BJ (cell line): ENCODE results near the gene MUC3A. TPM values are rescaled to one million over a fixed set of nuclear protein-coding genes. Genes with fewer than 3 reads are reported as not detected.

ENCODE experiments used
- CTCF ChIA-PET: fragments of 350-600 bp; formaldehyde crosslinking; extraction: SDS; loops from one replicate; lab custom pipeline; 2021; ENCODE audit warnings: antibody characterized with exemption, inconsistent platforms; lab: Yijun Ruan, JAX
- POLR2A ChIA-PET: fragments of 300-600 bp; sonication (Branson Sonifier 250); formaldehyde crosslinking; extraction: SDS; loops from one replicate; lab custom pipeline; 2021; ENCODE audit warnings: antibody characterized with exemption; lab: Charles Lee
- DNase-seq: peaks from one replicate; pipeline ENCODE4 v3.0.0-alpha.2; 2011; ENCODE audit warnings: low read depth
- H3K27me3 ChIP-seq: 2 replicates; pipeline ENCODE4 v1.6.0; 2011; ENCODE audit warnings: low read length; ENCODE audit not compliant: control insufficient read depth, insufficient read depth
- H3K36me3 ChIP-seq: 2 replicates; pipeline ENCODE4 v1.5.1; 2011; ENCODE audit warnings: low read length; ENCODE audit not compliant: control insufficient read depth, insufficient read depth
- H3K4me3 ChIP-seq: 2 replicates; pipeline ENCODE4 v1.5.1; 2011; ENCODE audit warnings: low read depth, mild to moderate bottlenecking, control low read depth, low read length
- polyA plus RNA-seq: library from polyadenylated mRNA; depleted of rRNA; stranded (reverse); fragments of >200 nt; gene quantifications from 2 replicates; pipeline ENCODE4 v1.2.3, GENCODE V29; 2011
- TF ChIP-seq, protein P1 (sequence below): IDR thresholded peaks from 2 replicates; pipeline ENCODE4 v1.5.1; 2011; ENCODE audit warnings: low read depth, mild to moderate bottlenecking, control low read depth, inconsistent platforms, low read length, moderate library complexity; ENCODE audit not compliant: insufficient read depth

The MUC3A gene
- polyA plus RNA-seq, 1 experiment = not detected

DNA sequence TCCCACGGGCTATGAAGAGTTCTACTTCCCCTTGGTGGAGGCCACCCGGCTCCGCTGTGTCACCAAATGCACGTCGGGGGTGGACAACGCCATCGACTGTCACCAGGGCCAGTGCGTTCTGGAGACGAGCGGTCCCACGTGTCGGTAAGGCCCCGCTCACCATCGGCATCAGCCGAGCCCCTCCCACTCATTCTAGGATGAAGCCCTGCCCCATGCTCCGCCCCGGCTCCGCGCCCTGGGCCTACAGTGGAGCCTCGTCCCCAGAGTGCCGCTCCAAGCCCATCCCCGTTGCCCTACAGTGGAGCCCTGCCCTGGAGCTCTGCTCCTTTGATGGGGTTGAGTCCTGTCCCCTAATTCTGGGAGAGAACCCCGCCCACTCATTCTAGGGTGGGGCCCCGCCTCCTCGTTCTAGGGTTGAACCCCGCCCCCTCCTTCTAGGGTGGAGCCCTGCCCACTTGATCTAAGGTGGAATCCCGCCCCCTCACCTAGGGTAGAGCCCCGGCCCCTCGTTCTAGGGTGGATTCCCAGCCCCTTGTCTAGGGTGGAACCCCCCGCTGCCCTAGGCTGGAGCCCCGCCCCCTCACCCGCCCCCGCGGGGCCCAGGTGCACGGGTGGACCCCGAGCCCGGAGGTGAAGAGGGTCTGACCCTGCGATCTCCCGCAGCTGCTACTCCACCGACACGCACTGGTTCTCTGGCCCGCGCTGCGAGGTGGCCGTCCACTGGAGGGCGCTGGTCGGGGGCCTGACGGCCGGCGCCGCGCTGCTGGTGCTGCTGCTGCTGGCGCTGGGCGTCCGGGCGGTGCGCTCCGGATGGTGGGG lies 16.6 kb downstream of the MUC3A start:
- CTCF ChIA-PET = interaction anchor here (0.6 to 1.2 kb wide), 8 partner anchors 8 to 114 kb away, joined by 3 to 4 read pairs (median 3); partner anchors contain the start of gene ACHE
- H3K36me3 ChIP-seq = no peaks in the 10 kb centered on the region
- no peak for DNase-seq
- POLR2A ChIA-PET = no interaction called here
- no peak overlapping the region for H3K4me3 ChIP-seq
- TF ChIP-seq, protein P1, sequence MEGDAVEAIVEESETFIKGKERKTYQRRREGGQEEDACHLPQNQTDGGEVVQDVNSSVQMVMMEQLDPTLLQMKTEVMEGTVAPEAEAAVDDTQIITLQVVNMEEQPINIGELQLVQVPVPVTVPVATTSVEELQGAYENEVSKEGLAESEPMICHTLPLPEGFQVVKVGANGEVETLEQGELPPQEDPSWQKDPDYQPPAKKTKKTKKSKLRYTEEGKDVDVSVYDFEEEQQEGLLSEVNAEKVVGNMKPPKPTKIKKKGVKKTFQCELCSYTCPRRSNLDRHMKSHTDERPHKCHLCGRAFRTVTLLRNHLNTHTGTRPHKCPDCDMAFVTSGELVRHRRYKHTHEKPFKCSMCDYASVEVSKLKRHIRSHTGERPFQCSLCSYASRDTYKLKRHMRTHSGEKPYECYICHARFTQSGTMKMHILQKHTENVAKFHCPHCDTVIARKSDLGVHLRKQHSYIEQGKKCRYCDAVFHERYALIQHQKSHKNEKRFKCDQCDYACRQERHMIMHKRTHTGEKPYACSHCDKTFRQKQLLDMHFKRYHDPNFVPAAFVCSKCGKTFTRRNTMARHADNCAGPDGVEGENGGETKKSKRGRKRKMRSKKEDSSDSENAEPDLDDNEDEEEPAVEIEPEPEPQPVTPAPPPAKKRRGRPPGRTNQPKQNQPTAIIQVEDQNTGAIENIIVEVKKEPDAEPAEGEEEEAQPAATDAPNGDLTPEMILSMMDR = peak; percentile 76
- peaks cover 29% of the 10 kb centered on the region for H3K27me3 ChIP-seq

DNA sequence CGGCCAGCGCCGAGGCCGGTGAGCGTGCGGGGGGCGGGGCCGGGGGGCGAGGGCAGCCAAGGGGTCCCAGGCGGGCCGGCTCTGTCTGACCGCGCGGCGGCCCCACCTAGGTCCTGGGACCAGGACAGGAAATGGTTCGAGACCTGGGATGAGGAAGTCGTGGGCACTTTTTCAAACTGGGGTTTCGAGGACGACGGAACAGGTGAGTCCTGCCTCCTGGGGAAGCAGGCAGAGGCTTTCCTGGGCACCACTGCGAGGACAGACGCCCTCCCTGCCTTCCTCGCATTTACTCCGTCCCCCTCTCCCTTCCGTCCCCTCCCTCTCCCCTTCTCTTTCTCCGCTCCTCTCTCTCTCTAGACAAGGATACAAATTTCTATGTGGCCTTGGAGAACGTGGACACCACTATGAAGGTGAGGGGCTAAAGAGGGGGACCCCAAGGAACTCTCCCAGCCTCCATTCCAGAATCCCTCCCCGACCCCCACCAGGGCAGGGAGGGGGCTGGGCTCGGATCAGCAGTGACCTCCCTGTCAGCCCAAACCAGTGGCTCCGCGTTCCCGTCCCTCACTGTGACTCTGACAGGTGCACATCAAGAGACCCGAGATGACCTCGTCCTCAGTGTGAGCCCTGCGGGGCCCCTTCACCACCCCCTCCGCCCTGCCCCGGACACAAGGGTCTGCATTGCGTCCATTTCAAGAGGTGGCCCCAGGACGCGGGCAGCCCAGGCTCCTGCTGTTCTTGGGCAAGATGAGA lies 17.4 kb downstream of the MUC3A start:
- H3K36me3 ChIP-seq = no peaks in the 10 kb centered on the region
- DNase-seq = no peak
- no peak overlapping the region for H3K4me3 ChIP-seq
- ChIA-PET POLR2A (no interaction called here), CTCF (interaction anchor here (0.7 to 1.6 kb wide), 4 partner anchors 9 to 92 kb away, joined by 3 to 4 read pairs (median 4); partner anchors contain the start of gene ACHE)
- peaks cover 32% of the 10 kb centered on the region for H3K27me3 ChIP-seq
- TF ChIP-seq, protein P1 = no peak

DNA sequence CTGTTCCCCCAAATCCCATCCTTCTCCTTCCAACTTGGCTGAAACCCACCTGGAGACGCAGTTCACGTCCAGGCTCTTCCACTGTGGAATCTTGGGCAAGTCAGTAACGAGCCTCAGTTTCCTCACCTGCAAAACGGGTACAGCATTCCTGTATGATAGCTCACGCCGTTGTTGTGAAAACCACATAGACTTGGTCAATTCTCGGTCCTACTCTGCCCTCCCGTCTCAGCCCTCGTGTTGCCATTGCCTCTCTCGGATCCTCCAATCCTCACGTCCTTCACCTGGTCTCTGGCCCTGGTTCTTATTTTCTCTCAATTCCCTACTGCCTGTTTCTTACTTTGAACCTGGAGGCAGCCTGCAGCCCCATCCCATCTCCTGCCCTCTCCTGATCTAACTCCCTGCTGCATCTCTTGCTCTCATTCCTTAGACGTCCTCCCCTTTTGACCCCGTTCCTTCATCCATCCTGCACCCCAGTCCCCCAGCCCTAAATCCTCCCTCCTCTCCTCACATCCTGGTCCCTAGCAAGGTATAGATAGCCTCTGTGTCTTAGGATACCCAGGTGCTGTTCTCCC lies 18.0 kb downstream of the MUC3A start:
- Histone ChIP-seq H3K27me3 (peaks cover 32% of the 10 kb centered on the region), H3K36me3 (no peaks in the 10 kb centered on the region), H3K4me3 (no peak overlapping the region)
- CTCF ChIA-PET = interaction anchor here (1.6 kb wide), 1 partner anchor 91 kb away, joined by 4 read pairs; no protein-coding TSS in a partner anchor
- POLR2A ChIA-PET = no interaction called here
- TF ChIP-seq, protein P1 = no peak
- no peak for DNase-seq

DNA sequence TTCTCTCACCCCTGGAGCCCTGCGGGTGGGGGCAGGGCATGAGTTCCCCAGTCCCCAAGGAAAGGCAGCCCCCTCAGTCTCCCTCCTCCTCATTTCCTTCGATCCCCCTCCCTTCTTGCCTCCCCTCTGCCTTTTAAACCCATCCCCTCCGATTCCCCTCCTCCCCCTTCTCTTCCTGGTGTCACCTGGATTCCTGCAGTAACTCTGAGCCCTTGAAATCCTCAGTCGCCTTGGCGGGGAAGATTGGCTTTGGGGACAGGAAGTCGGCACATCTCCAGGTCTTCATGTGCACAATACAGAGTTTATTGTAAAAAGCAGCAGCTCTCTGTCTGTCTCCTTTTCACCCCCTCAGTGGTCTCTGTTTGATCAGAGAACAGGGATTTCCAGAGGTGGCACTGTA lies 18.7 kb downstream of the MUC3A start:
- TF ChIP-seq, protein P1 = no peak
- no peak for DNase-seq
- Histone ChIP-seq H3K27me3 (peaks cover 32% of the 10 kb centered on the region), H3K4me3 (no peak overlapping the region), H3K36me3 (no peaks in the 10 kb centered on the region)
- ChIA-PET CTCF (interaction anchor here (1.6 kb wide), 1 partner anchor 90 kb away, joined by 4 read pairs; no protein-coding TSS in a partner anchor), POLR2A (no interaction called here)

DNA sequence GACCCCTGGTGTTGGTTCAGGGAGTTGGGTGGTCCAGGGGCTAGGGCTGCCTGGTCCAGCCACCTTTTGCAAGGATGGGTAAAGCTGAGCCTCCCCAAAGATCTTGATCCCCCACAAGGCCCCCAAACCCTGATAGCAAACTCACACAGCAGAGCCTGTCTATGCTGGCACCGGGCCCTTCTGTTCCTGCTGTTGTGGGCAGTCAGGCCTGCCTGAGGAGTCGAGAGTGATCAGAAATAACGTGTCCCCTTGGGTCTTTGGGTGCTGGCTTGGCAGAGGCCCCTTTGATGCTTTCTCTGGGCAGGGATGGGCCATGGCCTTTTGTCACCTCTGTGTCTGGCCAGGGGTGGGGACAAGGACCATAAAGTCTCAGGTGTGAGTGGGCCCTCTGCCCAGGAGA lies 19.3 kb downstream of the MUC3A start:
- no peak for DNase-seq
- no peaks in the 10 kb centered on the region for H3K36me3 ChIP-seq
- ChIA-PET CTCF (interaction anchor here (1.0 kb wide), 1 partner anchor 191 kb away, joined by 3 read pairs; no protein-coding TSS in a partner anchor), POLR2A (no interaction called here)
- peaks cover 31% of the 10 kb centered on the region for H3K27me3 ChIP-seq
- no peak overlapping the region for H3K4me3 ChIP-seq
- TF ChIP-seq, protein P1 = no peak
